Activated CD4-positive, alpha-beta T cell treated with anti-CD3 and anti-CD28 coated beads, Interleukin-2, Interleukin-6, amounts not matched to agents 100 ng/mL and 50 ng/mL, durations not matched to agents 16 hours and 8 hours (primary cell): ENCODE results near the gene CCL25.
"Not testable (repeated sequence)": the region's sequence is repeated elsewhere in the genome, so short reads cannot be mapped to it uniquely, and the experiment has no call there.

Source experiments
- DNase-seq: peaks from one replicate; pipeline ENCODE4 v3.0.0-alpha.2; 2020

CCL25 gene

GRCh38 chr19:8088752-8089663, 36.4 kb downstream of the CCL25 start:
- DNase-seq = no peak

- no peak for DNase-seq
Observed at GRCh38 chr19:8089664-8090601, 37.4 kb downstream of the CCL25 start.

- DNase-seq = no peak
Observed at GRCh38 chr19:8090950-8091349, 38.4 kb downstream of the CCL25 start.

- DNase-seq = no peak
Observed at GRCh38 chr19:8093740-8094139, 41.2 kb downstream of the CCL25 start.

GRCh38 chr19:8094336-8094735, 41.8 kb downstream of the CCL25 start:
- DNase-seq = no peak

GRCh38 chr19:8095354-8095886, 42.9 kb downstream of the CCL25 start:
- no peak for DNase-seq

GRCh38 chr19:8096071-8096470, 43.5 kb downstream of the CCL25 start:
- no peak for DNase-seq

GRCh38 chr19:8097198-8097597, 44.6 kb downstream of the CCL25 start:
- no peak for DNase-seq

- DNase-seq = no peak
Observed at GRCh38 chr19:8097681-8098567, 45.4 kb downstream of the CCL25 start.

GRCh38 chr19:8101311-8101710, 48.8 kb downstream of the CCL25 start:
- DNase-seq = no peak

- DNase-seq = not testable (repeated sequence)
Observed at GRCh38 chr19:8101910-8102309, 49.4 kb downstream of the CCL25 start.

GRCh38 chr19:8105471-8105870, 52.9 kb downstream of the CCL25 start:
- DNase-seq = no peak

- DNase-seq = no peak
Observed at GRCh38 chr19:8107301-8107903, 54.8 kb downstream of the CCL25 start.

- no peak for DNase-seq
Observed at GRCh38 chr19:8108560-8109445, 56.2 kb downstream of the CCL25 start.

- DNase-seq = no peak
Observed at GRCh38 chr19:8109455-8109854, 56.9 kb downstream of the CCL25 start.

- DNase-seq = no peak
Observed at GRCh38 chr19:8109890-8110662, 57.5 kb downstream of the CCL25 start.

- no peak for DNase-seq
Observed at GRCh38 chr19:8110931-8111330, 58.4 kb downstream of the CCL25 start.

- DNase-seq = no peak
Observed at GRCh38 chr19:8111376-8111775, 58.8 kb downstream of the CCL25 start.
